Gastrocnemius medialis (tissue), 4 donors: Measurements from ENCODE around the gene FLT4. TPM values are rescaled to one million over a fixed set of nuclear protein-coding genes. Genes with fewer than 3 reads are reported as not detected.

Experiments
- ATAC-seq, 2 donors: fragments of 150-250 bp; one replicate each; pipeline ENCODE4 v1.9.1; 2016
- DNase-seq, 2 donors: peaks; one replicate each; pipeline ENCODE4 v3.0.0-alpha.2; 2019
- H3K27ac ChIP-seq, 4 donors: fragments of 200-600 bp; sonication (generic); 1 replicate in 1 of 4; 2 replicates in 3 of 4; pipeline ENCODE4 v1.5.1; 2016 to 2018; ENCODE audit warnings: mild to moderate bottlenecking in 2 of 4, moderate library complexity in 1 of 4
- H3K27me3 ChIP-seq, 3 donors: fragments of 200-600 bp; sonication (generic) in 2 of 3; 1 replicate in 1 of 3; 2 replicates in 2 of 3; pipeline versions ENCODE4 v1.5.1 to v1.6.0; 2016 to 2019; ENCODE audit warnings: mild to moderate bottlenecking in 1 of 3, moderate library complexity in 1 of 3
- H3K36me3 ChIP-seq, 2 donors: fragments of 200-600 bp; sonication (generic) in 1 of 2; one replicate each; pipeline ENCODE4 v1.5.1; 2017 to 2018
- H3K4me1 ChIP-seq, 2 donors: fragments of 200-600 bp; sonication (generic) in 1 of 2; one replicate each; pipeline ENCODE4 v1.5.1; 2016 to 2017; ENCODE audit warnings: mild to moderate bottlenecking in 2 of 2
- H3K4me3 ChIP-seq, 4 donors: fragments of 200-600 bp; sonication (generic) in 3 of 4; 1 replicate in 1 of 4; 2 replicates in 3 of 4; pipeline ENCODE4 v1.5.1; 2016 to 2019; ENCODE audit warnings: mild to moderate bottlenecking in 2 of 4
- H3K9me3 ChIP-seq, 3 donors: fragments of 200-600 bp; sonication (generic) in 2 of 3; 1 replicate in 1 of 3; 2 replicates in 2 of 3; pipeline ENCODE4 v1.5.1; 2016 to 2019
- CTCF ChIP-seq, 5 experiments: fragments of 450-650 bp in 3 of 5; fragments of 200-600 bp in 2 of 5; sonication (generic) in 2 of 5; IDR thresholded peaks in 4 of 5; conservative IDR thresholded peaks in 1 of 5; 1 replicate in 4 of 5; 2 replicates in 1 of 5; pipeline ENCODE4 v1.5.1; 2016 to 2019; ENCODE audit warnings: antibody characterized with exemption in 5 of 5, mild to moderate bottlenecking in 3 of 5, moderate library complexity in 3 of 5
- POLR2A ChIP-seq, 2 donors: fragments of 450-650 bp; IDR thresholded peaks; one replicate each; pipeline ENCODE4 v1.6.1; 2017; ENCODE audit warnings: antibody characterized with exemption in 2 of 2, mild to moderate bottlenecking in 2 of 2, moderate library complexity in 2 of 2
- in situ Hi-C, 4 donors: fragments of 200-750 bp; cut with MboI; loops; one replicate each; pipeline versions ENCODE4 v1.15.0 to v1.8.0; 2017; ENCODE audit warnings: low sequenced_read_pairs in 4 of 4
- intact Hi-C: fragments of 100-400 bp; cut with DNase I; formaldehyde crosslinking; loops from one replicate; pipeline ENCODE4 v1.15.1; 2023; ENCODE audit warnings: low total_unique reads
- total RNA-seq, 4 donors: library from RNA; depleted of rRNA; stranded (reverse); fragments of >200 nt; gene quantifications; one replicate each; pipeline versions ENCODE4 v1.1.0 to v1.2.3, GENCODE V29; 2016

Gene FLT4
- total RNA-seq, 4 donors from 2014 or later: 2.6 to 4.7 (median 2.9) TPM

- Histone ChIP-seq H3K9me3 (no peaks in the 10 kb centered on the region), H3K27me3 (peaks cover 0 to 3% (median 0%) of the 10 kb centered on the region in 3 donors), H3K36me3 (no peaks in the 10 kb centered on the region), H3K27ac (no peak overlapping the region), H3K4me1 (no peaks in the 10 kb centered on the region), H3K4me3 (no peak overlapping the region)
- intact Hi-C loops (no loop called here), in situ Hi-C loops (no loop called here)
- TF ChIP-seq POLR2A (IDR thresholded peaks at IDR 0.05): no peak
- no peak for TF ChIP-seq CTCF (IDR thresholded peaks at IDR 0.05 in 4 of 5, conservative IDR thresholded peaks at IDR 0.05 in 1 of 5)
- DNase-seq (no peak), ATAC-seq (no peak)
These were observed 8.4 kb downstream of the FLT4 start for GRCh38 chr5:180640861-180641565.

- H3K4me3 ChIP-seq: no peak overlapping the region
- in situ Hi-C loops: no loop called here
- H3K36me3 ChIP-seq: no peaks in the 10 kb centered on the region
- no peaks in the 10 kb centered on the region for H3K9me3 ChIP-seq
- intact Hi-C loops: no loop called here
- no peaks in the 10 kb centered on the region for H3K4me1 ChIP-seq
- TF ChIP-seq CTCF (IDR thresholded peaks at IDR 0.05 in 4 of 5, conservative IDR thresholded peaks at IDR 0.05 in 1 of 5) (no peak), POLR2A (IDR thresholded peaks at IDR 0.05) (no peak)
- peaks cover 0 to 3% (median 0%) of the 10 kb centered on the region in 3 donors for H3K27me3 ChIP-seq
- ATAC-seq: no peak
- no peak overlapping the region for H3K27ac ChIP-seq
- no peak for DNase-seq
These were observed 8.9 kb downstream of the FLT4 start for GRCh38 chr5:180640611-180640860.

- Histone ChIP-seq H3K36me3 (no peaks in the 10 kb centered on the region), H3K27ac (no peak overlapping the region), H3K27me3 (peaks cover 0 to 3% (median 0%) of the 10 kb centered on the region in 3 donors), H3K4me1 (no peaks in the 10 kb centered on the region), H3K4me3 (no peak overlapping the region), H3K9me3 (no peaks in the 10 kb centered on the region)
- TF ChIP-seq CTCF (IDR thresholded peaks at IDR 0.05 in 4 of 5, conservative IDR thresholded peaks at IDR 0.05 in 1 of 5) (no peak), POLR2A (IDR thresholded peaks at IDR 0.05) (no peak)
- in situ Hi-C loops (no loop called here), intact Hi-C loops (no loop called here)
- no peak for ATAC-seq
- no peak for DNase-seq
These were observed 9.4 kb downstream of the FLT4 start for GRCh38 chr5:180639741-180640610.

GRCh38 chr5:180639287-180639686 lies 10.1 kb downstream of the FLT4 start:
- TF ChIP-seq CTCF (IDR thresholded peaks at IDR 0.05 in 4 of 5, conservative IDR thresholded peaks at IDR 0.05 in 1 of 5): no peak
- TF ChIP-seq POLR2A (IDR thresholded peaks at IDR 0.05): no peak
- ATAC-seq: no peak
- in situ Hi-C loops: no loop called here
- no peaks in the 10 kb centered on the region for H3K36me3 ChIP-seq
- H3K27ac ChIP-seq: no peak overlapping the region
- no peaks in the 10 kb centered on the region for H3K4me1 ChIP-seq
- no peak for DNase-seq
- no peaks in the 10 kb centered on the region for H3K9me3 ChIP-seq
- intact Hi-C loops: no loop called here
- no peak overlapping the region for H3K4me3 ChIP-seq
- peaks cover 0 to 3% (median 0%) of the 10 kb centered on the region in 3 donors for H3K27me3 ChIP-seq
